ENCODE data around the gene ST6GALNAC3.

The ST6GALNAC3 gene

GRCh38 chr1:76160225-76160624 lies 85.7 kb downstream of the ST6GALNAC3 start:
- no peaks in the 10 kb centered on the region for H3K27me3 ChIP-seq (replicated peaks)
- H3K36me3 ChIP-seq (replicated peaks): no peaks in the 10 kb centered on the region
- TF ChIP-seq CTCF (IDR thresholded peaks at IDR 0.05; ENCODE audit: low read depth, low read length, missing control alignments): no peak
- H3K4me3 ChIP-seq (ENCODE audit: low read depth, low read length): no peak overlapping the region
- H3K27ac ChIP-seq: no peak overlapping the region
- DNase-seq: no peak
- in situ Hi-C loops (cut with HindIII; ENCODE audit: low pct_ligation_motif_present, low sequenced_read_pairs): no loop called here

GRCh38 chr1:76161451-76161850 lies 86.9 kb downstream of the ST6GALNAC3 start:
- no peak overlapping the region for H3K4me3 ChIP-seq (ENCODE audit: low read depth, low read length)
- in situ Hi-C loops (cut with HindIII; ENCODE audit: low pct_ligation_motif_present, low sequenced_read_pairs): no loop called here
- DNase-seq: no peak
- no peaks in the 10 kb centered on the region for H3K27me3 ChIP-seq (replicated peaks)
- H3K36me3 ChIP-seq (replicated peaks): no peaks in the 10 kb centered on the region
- no peak overlapping the region for H3K27ac ChIP-seq
- TF ChIP-seq CTCF (IDR thresholded peaks at IDR 0.05; ENCODE audit: low read depth, low read length, missing control alignments): no peak

GRCh38 chr1:76162254-76162653 lies 87.7 kb downstream of the ST6GALNAC3 start:
- Histone ChIP-seq H3K36me3 (replicated peaks) (no peaks in the 10 kb centered on the region), H3K27me3 (replicated peaks) (no peaks in the 10 kb centered on the region), H3K27ac (no peak overlapping the region), H3K4me3 (ENCODE audit: low read depth, low read length) (no peak overlapping the region)
- DNase-seq: no peak
- in situ Hi-C loops (cut with HindIII; ENCODE audit: low pct_ligation_motif_present, low sequenced_read_pairs): no loop called here
- no peak for TF ChIP-seq CTCF (IDR thresholded peaks at IDR 0.05; ENCODE audit: low read depth, low read length, missing control alignments)

- H3K36me3 ChIP-seq (replicated peaks): no peaks in the 10 kb centered on the region
- H3K27me3 ChIP-seq (replicated peaks): no peaks in the 10 kb centered on the region
- no peak for TF ChIP-seq CTCF (IDR thresholded peaks at IDR 0.05; ENCODE audit: low read depth, low read length, missing control alignments)
- no peak overlapping the region for H3K27ac ChIP-seq
- H3K4me3 ChIP-seq (ENCODE audit: low read depth, low read length): no peak overlapping the region
- in situ Hi-C loops (cut with HindIII; ENCODE audit: low pct_ligation_motif_present, low sequenced_read_pairs): no loop called here
- DNase-seq: no peak
Observed at GRCh38 chr1:76164165-76164564, 89.6 kb downstream of the ST6GALNAC3 start.

- no peaks in the 10 kb centered on the region for H3K36me3 ChIP-seq (replicated peaks)
- no peak overlapping the region for H3K27ac ChIP-seq
- no peak overlapping the region for H3K4me3 ChIP-seq (ENCODE audit: low read depth, low read length)
- no peak for TF ChIP-seq CTCF (IDR thresholded peaks at IDR 0.05; ENCODE audit: low read depth, low read length, missing control alignments)
- no peaks in the 10 kb centered on the region for H3K27me3 ChIP-seq (replicated peaks)
- in situ Hi-C loops (cut with HindIII; ENCODE audit: low pct_ligation_motif_present, low sequenced_read_pairs): no loop called here
- no peak for DNase-seq
Observed at GRCh38 chr1:76170084-76170483, 95.5 kb downstream of the ST6GALNAC3 start.

- in situ Hi-C loops (cut with HindIII; ENCODE audit: low pct_ligation_motif_present, low sequenced_read_pairs): no loop called here
Observed at GRCh38 chr1:76170513-76170912, 96.0 kb downstream of the ST6GALNAC3 start.

More at GRCh38 chr1:76170513-76170912, 96.0 kb downstream of the ST6GALNAC3 start:
- no peak overlapping the region for H3K4me3 ChIP-seq (ENCODE audit: low read depth, low read length)
- TF ChIP-seq CTCF (IDR thresholded peaks at IDR 0.05; ENCODE audit: low read depth, low read length, missing control alignments): no peak
- no peak overlapping the region for H3K27ac ChIP-seq
- no peak for DNase-seq
- H3K27me3 ChIP-seq (replicated peaks): no peaks in the 10 kb centered on the region
- H3K36me3 ChIP-seq (replicated peaks): no peaks in the 10 kb centered on the region
